NT2/D1 (cell line): ENCODE data around the gene FNDC7.

Experiments
- SUZ12 ChIP-seq: IDR thresholded peaks from 2 replicates; pipeline ENCODE4 v1.6.1; 2011; ENCODE audit not compliant: insufficient read length, insufficient read depth; ENCODE audit errors: extremely low read depth
- YY1 ChIP-seq: IDR thresholded peaks from 2 replicates; pipeline ENCODE4 v1.6.1; 2011; ENCODE audit not compliant: insufficient read length, insufficient read depth
- ZNF274 ChIP-seq: IDR thresholded peaks from 2 replicates; pipeline ENCODE4 v1.6.1; 2011; ENCODE audit warnings: mild to moderate bottlenecking, low read depth, low read length

GRCh38 chr1:108708691-108709660 is 3.7 kb upstream of the FNDC7 start:
- TF ChIP-seq SUZ12: no peak
- no peak for TF ChIP-seq YY1
- TF ChIP-seq ZNF274: no peak
